Epithelial cell of proximal tubule (primary cell): ENCODE results near the gene C10orf90. TPM values are rescaled to one million over a fixed set of nuclear protein-coding genes. Genes with fewer than 3 reads are reported as not detected.

ENCODE experiments used
- DNase-seq: peaks from one replicate; pipeline ENCODE4 v3.0.0-alpha.2; 2011; ENCODE audit warnings: low read depth
- H3K4me3 ChIP-seq: 2 replicates; pipeline ENCODE4 v1.5.1; 2011; ENCODE audit warnings: low read depth, mild to moderate bottlenecking, low read length
- total RNA-seq: library from RNA; depleted of rRNA; stranded (reverse); fragments of >200 nt; gene quantifications from 2 replicates; pipeline ENCODE4 v1.2.3, GENCODE V29; 2015
- TF ChIP-seq, protein P1 (sequence below): conservative IDR thresholded peaks from 2 replicates; pipeline ENCODE4 v1.5.1; 2012; ENCODE audit warnings: low read depth, mild to moderate bottlenecking, low read length

The C10orf90 gene
- total RNA-seq, 1 donor from 2014 or later, result not detected

DNA sequence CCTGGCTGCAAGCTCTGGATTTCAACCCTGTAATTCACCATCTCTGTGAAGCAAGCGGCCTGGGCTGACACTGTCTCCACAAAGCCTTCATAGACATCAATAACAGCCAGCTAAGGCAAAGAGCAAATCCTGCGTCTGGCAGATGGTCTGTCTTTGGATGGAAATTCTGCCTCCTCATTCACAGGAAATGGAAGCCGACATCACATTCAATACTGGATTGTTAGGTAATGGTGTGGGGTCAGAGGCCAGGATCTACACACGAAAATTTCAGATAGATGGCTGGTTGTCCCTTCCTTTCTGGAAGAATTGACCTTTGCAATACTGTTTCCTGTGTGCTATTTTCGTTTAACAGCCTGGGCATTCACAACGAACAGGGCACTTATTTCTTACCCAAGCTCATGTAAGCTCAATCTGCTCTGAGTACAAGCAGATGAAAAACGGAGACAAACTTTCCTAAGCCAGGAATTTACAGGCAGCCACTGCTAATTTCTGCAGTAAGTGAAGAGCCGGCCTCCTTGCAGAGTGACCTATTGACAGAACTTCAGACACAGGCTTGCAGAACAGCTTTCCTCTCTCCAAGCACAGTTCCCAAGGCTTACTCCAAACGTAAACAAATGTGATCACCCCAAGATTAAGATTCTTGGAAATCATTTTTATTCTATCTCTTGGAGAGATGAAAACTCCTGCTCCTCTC is 279.2 kb downstream of the C10orf90 start:
- TF ChIP-seq, protein P1, sequence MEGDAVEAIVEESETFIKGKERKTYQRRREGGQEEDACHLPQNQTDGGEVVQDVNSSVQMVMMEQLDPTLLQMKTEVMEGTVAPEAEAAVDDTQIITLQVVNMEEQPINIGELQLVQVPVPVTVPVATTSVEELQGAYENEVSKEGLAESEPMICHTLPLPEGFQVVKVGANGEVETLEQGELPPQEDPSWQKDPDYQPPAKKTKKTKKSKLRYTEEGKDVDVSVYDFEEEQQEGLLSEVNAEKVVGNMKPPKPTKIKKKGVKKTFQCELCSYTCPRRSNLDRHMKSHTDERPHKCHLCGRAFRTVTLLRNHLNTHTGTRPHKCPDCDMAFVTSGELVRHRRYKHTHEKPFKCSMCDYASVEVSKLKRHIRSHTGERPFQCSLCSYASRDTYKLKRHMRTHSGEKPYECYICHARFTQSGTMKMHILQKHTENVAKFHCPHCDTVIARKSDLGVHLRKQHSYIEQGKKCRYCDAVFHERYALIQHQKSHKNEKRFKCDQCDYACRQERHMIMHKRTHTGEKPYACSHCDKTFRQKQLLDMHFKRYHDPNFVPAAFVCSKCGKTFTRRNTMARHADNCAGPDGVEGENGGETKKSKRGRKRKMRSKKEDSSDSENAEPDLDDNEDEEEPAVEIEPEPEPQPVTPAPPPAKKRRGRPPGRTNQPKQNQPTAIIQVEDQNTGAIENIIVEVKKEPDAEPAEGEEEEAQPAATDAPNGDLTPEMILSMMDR, result no peak
- no peak for DNase-seq
- no peak overlapping the region for H3K4me3 ChIP-seq

DNA sequence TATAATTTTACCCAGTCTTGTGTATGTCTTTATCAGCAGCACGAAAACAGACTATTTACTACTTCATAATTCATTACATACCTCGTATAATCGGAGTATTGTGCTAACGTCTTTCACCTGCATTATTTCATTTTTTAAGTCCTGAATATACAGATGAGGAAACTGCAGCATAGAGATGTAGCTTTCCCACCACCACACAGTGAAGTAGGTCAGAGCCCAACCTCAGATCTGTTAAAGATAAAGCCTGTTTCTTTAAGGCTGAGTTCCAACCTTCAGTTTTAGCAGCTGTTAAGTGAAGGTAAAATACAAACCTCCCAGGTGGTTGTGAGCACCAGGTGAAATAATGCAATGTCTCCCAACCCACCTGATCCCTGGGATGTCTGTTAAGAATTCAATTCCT is 280.2 kb downstream of the C10orf90 start:
- no peak overlapping the region for H3K4me3 ChIP-seq
- DNase-seq, result no peak
- TF ChIP-seq, protein P1, result no peak

DNA sequence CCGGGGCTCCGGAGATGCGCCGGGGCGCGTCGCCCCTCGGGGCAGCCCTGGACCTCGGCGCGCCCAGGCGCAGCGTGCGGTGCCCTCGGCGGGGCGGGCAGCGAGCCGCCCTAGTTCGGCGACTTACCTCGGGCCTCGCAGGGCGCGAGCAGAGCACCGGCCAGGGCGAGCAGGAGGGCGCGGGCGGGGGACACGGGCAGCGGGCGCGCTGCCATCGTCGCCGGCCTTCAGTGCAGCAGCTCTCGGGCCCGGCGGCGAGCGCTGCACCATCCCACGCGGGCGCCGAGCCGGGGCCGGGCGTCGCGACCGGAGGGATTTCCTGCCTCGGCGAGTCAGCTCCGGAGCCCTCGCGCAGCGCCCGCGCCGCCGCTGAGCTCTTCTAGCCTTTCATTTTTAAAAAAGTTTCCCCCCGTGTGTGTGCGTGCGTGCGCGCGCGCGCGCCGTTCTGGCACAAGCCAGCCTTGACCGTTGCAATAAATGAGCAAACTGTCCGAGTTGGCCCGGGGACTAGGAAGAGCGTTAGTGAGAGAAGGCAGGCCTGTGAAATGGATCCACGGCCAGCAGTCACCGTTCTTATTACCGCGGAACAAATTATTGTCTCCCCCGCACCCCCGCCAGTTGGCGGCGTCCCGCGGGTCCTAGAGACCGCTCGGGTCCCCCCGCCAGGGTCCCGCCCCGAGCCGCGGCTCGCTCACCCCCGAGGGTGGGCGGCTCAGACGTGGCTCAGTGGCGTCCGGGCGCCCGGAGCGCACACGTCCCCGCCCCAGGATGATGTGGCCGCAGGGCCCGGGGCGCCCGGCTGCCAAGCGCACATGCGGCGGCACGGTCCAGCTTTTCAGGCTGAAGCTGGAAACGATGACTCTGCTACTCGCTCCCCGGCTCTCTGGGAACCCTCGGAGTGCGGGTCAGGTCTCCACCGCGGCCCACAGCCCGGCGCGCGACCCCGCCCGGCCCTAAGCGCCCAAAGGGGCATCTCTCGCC is 282.3 kb downstream of the C10orf90 start, which contains the start of gene ADAM12:
ADAM12 (minus strand) TSS at position 547 of the 981 bp plus-strand sequence; CDS start at position 215, 332 bp downstream.
- TF ChIP-seq, protein P1, result no peak
- DNase-seq, result no peak

DNA sequence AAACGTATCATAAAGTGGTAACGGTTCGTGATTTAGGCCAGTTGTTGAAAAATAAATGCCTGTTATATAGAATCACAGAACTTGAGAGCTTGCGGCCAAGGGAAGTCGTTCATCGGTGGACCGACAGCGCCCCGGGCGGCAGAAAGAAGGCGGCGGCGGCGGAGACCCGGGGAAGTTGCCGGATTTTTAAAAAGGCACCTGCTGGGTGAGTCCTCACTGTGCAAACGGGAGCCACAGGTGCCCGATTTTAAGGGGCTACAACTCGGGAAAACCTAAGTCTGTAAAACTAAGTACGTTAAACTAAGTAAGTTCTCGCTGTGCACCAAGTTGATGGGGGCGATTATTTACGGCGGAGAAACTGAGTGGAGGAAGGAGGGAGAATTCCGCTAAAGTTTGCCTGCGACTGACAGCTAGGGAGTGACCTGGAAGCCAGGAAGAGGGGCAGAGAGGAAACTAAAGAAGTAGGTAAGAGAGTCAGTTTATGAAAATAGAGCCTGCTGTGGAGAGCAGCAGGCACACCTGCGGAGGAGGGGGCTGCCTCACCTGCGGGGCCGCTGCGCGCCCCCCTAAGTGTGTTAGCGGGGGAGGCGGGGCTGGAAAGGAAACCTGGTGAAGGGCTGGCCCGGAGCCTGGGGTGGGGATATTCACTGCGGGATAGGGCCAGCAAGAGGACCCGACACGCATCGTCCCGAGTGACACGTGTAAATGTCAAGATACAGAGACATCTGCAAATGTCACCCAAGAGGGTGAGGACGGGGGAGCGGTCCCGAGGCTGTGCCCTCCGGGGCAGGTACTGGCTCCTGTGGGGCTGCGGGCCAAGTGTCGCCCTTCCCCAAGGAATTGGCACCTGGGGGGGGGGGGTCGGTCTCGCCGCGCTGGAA is 283.2 kb downstream of the C10orf90 start:
- H3K4me3 ChIP-seq, result peak overlapping the region; percentile 78
- no peak for DNase-seq
- TF ChIP-seq, protein P1, result peak; percentile 79

More for the DNA sequence above, 282.3 kb downstream of the C10orf90 start, which contains the start of gene ADAM12:
- H3K4me3 ChIP-seq, result peak within 1 kb of the TSS; percentile 78

DNA sequence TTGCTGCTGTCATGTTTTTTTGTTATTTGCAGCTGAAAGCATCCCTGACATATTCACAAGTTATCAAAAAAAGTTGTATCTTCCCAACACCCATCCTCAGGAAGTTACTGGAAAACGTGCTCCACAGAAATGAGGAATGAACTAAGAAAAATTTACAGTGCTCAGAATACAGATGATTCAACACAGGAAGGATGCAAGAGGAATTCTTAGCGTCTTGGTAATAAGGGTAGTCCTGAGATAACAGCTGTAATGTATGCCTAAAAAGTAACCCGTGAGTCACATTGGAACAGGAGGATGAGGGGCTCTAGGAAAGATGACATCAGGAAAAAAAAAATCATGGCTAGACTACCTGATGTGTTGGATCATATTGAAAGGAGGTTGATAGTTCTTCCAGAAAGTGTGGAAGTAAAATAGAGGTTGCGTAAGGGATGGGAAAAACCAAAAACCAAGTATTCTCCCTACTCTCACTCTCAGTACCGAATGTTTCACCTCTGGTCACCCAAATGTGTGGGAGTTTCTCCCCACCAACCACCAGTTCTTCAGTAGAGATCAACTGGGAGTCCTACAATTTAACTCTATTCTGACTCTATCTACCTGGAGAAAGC is 286.1 kb downstream of the C10orf90 start:
- no peak overlapping the region for H3K4me3 ChIP-seq
- TF ChIP-seq, protein P1, result no peak
- no peak for DNase-seq
